Myocyte (in vitro differentiated cells): ENCODE results near the gene CHCHD4. TPM values are rescaled to one million over a fixed set of nuclear protein-coding genes. Genes with fewer than 3 reads are reported as not detected.

Experiments
- DNase-seq: peaks from one replicate; pipeline ENCODE4 v3.0.0-alpha.2; 2012; ENCODE audit warnings: low read depth
- total RNA-seq: library from RNA; depleted of rRNA; stranded (reverse); fragments of >200 nt; gene quantifications from 2 replicates; pipeline ENCODE4 v1.2.3, GENCODE V29; 2014

CHCHD4 gene
- total RNA-seq, 1 donor from 2014 or later: 24.0 TPM

- DNase-seq: peak; percentile 99
Observed at GRCh38 chr3:14137004-14137403, 12.3 kb upstream of the CHCHD4 start.

- DNase-seq: no peak
Observed at GRCh38 chr3:14135581-14135980, 10.9 kb upstream of the CHCHD4 start.

GRCh38 chr3:14134291-14134690 lies 9.6 kb upstream of the CHCHD4 start:
- no peak for DNase-seq

GRCh38 chr3:14133876-14134275 lies 9.2 kb upstream of the CHCHD4 start:
- DNase-seq: no peak

- DNase-seq: peak; percentile 90
Observed at GRCh38 chr3:14133188-14133800, 8.6 kb upstream of the CHCHD4 start.

GRCh38 chr3:14132689-14133088 lies 8.0 kb upstream of the CHCHD4 start:
- DNase-seq: no peak

- no peak for DNase-seq
Observed at GRCh38 chr3:14132120-14132519, 7.5 kb upstream of the CHCHD4 start.

GRCh38 chr3:14131134-14131533 lies 6.5 kb upstream of the CHCHD4 start:
- no peak for DNase-seq

- no peak for DNase-seq
Observed at GRCh38 chr3:14130707-14131106, 6.0 kb upstream of the CHCHD4 start.

- DNase-seq: no peak
Observed at GRCh38 chr3:14130230-14130629, 5.6 kb upstream of the CHCHD4 start.

- no peak for DNase-seq
Observed at GRCh38 chr3:14129296-14129695, 4.6 kb upstream of the CHCHD4 start.

GRCh38 chr3:14128724-14129123 lies 4.1 kb upstream of the CHCHD4 start:
- DNase-seq: no peak

GRCh38 chr3:14127516-14128161 lies 3.0 kb upstream of the CHCHD4 start:
- no peak for DNase-seq

- no peak for DNase-seq
Observed at GRCh38 chr3:14126887-14127505, 2.3 kb upstream of the CHCHD4 start.

GRCh38 chr3:14126017-14126886 lies 1.6 kb upstream of the CHCHD4 start:
- no peak for DNase-seq

GRCh38 chr3:14125193-14126016 lies 735 bp upstream of the CHCHD4 start:
- DNase-seq: peak; percentile 92

- peak; percentile 67 for DNase-seq
Observed at GRCh38 chr3:14124223-14124614, 451 bp downstream of the CHCHD4 start.

- DNase-seq: no peak
Observed at GRCh38 chr3:14123308-14124222, 1.1 kb downstream of the CHCHD4 start.

- no peak for DNase-seq
Observed at GRCh38 chr3:14122301-14122700, 2.4 kb downstream of the CHCHD4 start.

- DNase-seq: no peak
Observed at GRCh38 chr3:14121859-14122258, 2.8 kb downstream of the CHCHD4 start.
